Mucosa of rectum (tissue), 2 donors: ENCODE data around the gene SLC1A1.
"Not testable (repeated sequence)": the region's sequence is repeated elsewhere in the genome, so short reads cannot be mapped to it uniquely, and the experiment has no call there.

ENCODE experiments used
- H3K27ac ChIP-seq, 2 donors: one replicate each; pipeline ENCODE4 v1.7.0; 2013; ENCODE audit warnings: inconsistent platforms in 2 of 2, low read depth in 2 of 2, low read length in 2 of 2
- H3K27me3 ChIP-seq, 2 donors: one replicate each; pipeline ENCODE4 v1.7.0; 2013; ENCODE audit warnings: low read length in 2 of 2; ENCODE audit not compliant: control insufficient read depth in 2 of 2, insufficient read depth in 2 of 2
- H3K36me3 ChIP-seq, 2 donors: one replicate each; pipeline ENCODE4 v1.7.0; 2013; ENCODE audit warnings: low read length in 2 of 2; ENCODE audit not compliant: control insufficient read depth in 2 of 2, insufficient read depth in 2 of 2
- H3K4me1 ChIP-seq, 2 donors: one replicate each; pipeline ENCODE4 v1.7.0; 2013; ENCODE audit warnings: low read length in 2 of 2, mild to moderate bottlenecking in 1 of 2; ENCODE audit not compliant: control insufficient read depth in 2 of 2, insufficient read depth in 2 of 2
- H3K4me3 ChIP-seq, 2 donors: one replicate each; pipeline ENCODE4 v1.7.0; 2013; ENCODE audit warnings: low read length in 2 of 2
- H3K9ac ChIP-seq, 2 donors: one replicate each; pipeline ENCODE4 v1.7.0; 2013; ENCODE audit warnings: low read length in 2 of 2, low read depth in 1 of 2, mild to moderate bottlenecking in 1 of 2
- H3K9me3 ChIP-seq, 2 donors: one replicate each; pipeline ENCODE4 v1.7.0; 2013; ENCODE audit warnings: low read length in 2 of 2; ENCODE audit not compliant: control insufficient read depth in 2 of 2
- donor health status: healthy.
- donor health status: Normal muscosa, but diverticular disease.

SLC1A1 gene

DNA sequence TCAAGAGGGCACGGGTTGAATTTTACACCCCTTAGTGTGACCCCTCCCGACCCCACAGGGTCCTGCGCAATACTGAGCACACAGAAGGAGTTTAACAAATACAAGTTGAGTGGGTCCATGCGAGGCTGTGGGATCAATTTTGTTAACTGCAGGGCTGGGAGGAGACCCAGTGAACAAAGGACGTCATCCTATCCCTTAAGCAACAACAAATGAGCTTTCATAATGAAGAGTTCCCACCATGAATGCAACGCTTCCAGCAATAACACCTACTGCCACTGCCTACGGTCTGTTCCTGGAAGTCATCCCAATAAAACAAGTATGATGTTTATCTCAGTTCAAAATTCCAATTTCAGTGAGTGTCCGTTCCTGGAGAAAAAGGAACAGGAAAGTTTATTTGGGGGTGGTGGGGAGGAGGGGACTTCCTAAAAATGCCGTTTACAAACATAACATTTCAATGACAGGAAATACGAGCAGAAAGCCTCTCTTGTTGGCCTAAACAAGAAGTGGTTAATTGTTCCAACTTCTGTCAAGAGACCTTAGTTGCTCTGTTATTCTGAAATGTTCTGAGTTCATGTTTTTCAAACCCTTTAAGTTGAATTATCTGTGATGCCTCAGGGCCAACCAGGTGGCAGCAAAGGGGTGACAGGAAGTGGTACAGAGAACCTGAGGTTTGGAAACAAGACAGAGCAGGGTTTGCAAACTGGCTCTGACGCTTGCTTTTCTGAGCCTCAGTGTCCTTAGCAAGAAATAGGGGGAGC lies 106.1 kb downstream of the SLC1A1 start:
- Histone ChIP-seq H3K9me3 (no peaks in the 10 kb centered on the region), H3K9ac (no peak overlapping the region), H3K27me3 (no peaks in the 10 kb centered on the region), H3K27ac (peak overlapping the region in 1 of 2 donors; percentile 3), H3K4me3 (no peak overlapping the region), H3K4me1 (no peaks in the 10 kb centered on the region), H3K36me3 (no peaks in the 10 kb centered on the region)

GRCh38 chr9:4600368-4600767 lies 110.1 kb downstream of the SLC1A1 start:
- Histone ChIP-seq H3K9me3 (no peaks in the 10 kb centered on the region), H3K27me3 (no peaks in the 10 kb centered on the region), H3K27ac (no peak overlapping the region), H3K36me3 (no peaks in the 10 kb centered on the region), H3K4me1 (no peaks in the 10 kb centered on the region), H3K9ac (no peak overlapping the region), H3K4me3 (no peak overlapping the region)

DNA sequence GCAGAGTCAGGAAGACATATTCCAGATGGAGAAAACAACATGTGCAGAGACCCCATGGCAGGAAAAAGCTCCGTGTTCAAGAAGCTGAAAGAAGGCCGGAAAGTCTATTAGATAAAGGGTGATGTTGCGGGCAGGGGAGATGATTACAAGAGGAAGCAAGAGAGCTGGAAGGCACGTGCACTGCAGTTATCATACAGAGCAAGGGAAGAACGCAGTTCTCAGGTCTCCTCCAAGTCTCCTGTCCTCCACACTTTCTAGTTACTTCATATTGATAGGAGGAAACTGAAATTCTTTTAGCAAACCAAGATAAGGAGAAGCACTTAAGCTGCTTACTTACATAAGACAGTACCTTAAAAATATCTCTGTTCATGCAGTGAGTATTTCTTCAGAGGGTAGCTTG lies 113.6 kb downstream of the SLC1A1 start:
- Histone ChIP-seq H3K9me3 (no peaks in the 10 kb centered on the region), H3K36me3 (no peaks in the 10 kb centered on the region), H3K9ac (no peak overlapping the region), H3K4me3 (no peak overlapping the region), H3K4me1 (no peaks in the 10 kb centered on the region), H3K27ac (no peak overlapping the region), H3K27me3 (no peaks in the 10 kb centered on the region)

DNA sequence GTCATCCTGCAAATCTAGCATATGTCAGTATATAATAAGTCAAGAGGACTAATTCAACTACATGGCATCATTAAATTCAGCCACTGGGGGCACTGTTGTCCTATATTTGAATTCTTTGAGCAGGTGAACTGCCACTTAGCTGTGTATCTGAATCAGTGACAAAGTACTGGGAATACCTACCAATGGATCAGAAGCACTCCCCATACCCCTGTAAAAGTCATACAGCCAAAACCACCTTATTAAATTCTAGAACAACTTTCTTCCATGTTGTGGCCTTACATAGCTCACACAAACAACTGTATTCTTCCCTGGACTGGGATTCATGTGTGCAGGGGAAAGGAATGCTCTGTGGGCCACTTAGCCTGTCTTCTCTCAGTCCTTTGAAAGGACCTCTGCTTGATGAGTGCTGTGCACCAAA lies 114.4 kb downstream of the SLC1A1 start:
- Histone ChIP-seq H3K4me3 (no peak overlapping the region), H3K36me3 (no peaks in the 10 kb centered on the region), H3K9ac (no peak overlapping the region), H3K27me3 (no peaks in the 10 kb centered on the region), H3K9me3 (no peaks in the 10 kb centered on the region), H3K27ac (no peak overlapping the region), H3K4me1 (no peaks in the 10 kb centered on the region)

DNA sequence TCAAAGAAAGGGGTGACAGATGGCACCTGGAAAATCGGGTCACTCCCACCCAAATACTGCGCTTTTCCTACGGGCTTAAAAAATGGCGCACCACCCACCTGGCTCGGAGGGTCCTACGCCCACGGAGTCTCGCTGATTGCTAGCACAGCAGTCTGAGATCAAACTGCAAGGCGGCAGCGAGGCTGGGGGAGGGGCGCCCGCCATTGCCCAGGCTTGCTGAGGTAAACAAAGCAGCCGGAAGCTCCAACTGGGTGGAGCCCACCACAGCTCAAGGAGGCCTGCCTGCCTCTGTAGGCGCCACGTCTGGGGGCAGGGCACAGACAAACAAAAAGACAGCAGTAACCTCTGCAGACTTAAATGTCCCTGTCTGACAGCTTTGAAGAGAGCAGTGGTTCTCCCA lies 115.8 kb downstream of the SLC1A1 start:
- H3K9ac ChIP-seq, H3K36me3 ChIP-seq, H3K27me3 ChIP-seq, H3K9me3 ChIP-seq, H3K27ac ChIP-seq, H3K4me1 ChIP-seq, H3K4me3 ChIP-seq: not testable (repeated sequence)

DNA sequence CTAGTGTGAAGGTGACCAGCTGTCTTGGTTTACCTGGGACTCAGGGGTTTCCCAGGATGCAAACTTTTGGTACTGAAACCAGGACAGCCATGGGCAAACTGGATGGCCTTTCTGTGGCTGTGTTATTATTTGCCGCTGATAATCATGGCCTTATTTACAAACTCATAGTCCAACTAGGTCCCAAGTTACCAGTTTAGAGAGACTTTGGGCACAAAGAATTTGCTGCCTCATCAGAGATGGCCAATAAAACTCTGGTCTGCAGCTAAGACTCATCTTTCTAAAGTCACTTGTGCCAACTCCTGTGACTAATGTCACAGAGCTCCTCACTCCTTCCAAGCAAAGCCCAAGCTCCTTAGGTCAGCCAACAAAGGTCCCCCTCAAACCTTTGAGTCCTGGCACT lies 124.4 kb downstream of the SLC1A1 start:
- Histone ChIP-seq H3K27me3 (no peaks in the 10 kb centered on the region), H3K9ac (no peak overlapping the region), H3K9me3 (no peaks in the 10 kb centered on the region), H3K27ac (no peak overlapping the region), H3K4me3 (no peak overlapping the region), H3K4me1 (no peaks in the 10 kb centered on the region), H3K36me3 (no peaks in the 10 kb centered on the region)

DNA sequence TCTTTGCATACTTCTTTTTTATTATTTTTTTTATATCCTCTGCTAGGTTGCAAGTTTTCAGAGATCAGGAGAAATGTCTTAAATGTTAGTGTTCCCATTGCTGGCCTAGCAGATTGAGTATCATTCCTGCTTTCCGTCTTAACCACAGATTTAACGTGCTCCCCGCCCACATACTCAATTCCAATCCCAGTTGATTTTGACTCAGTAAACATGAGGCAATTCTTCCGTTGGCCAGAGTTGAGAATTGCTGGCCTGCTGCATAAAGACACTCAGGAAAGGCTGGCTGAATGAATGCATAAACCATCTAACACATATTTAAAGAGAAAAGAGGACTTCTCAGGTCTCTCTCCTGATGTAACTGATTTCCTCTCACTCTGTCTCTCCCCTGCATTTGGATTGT lies 125.0 kb downstream of the SLC1A1 start:
- Histone ChIP-seq H3K36me3 (no peaks in the 10 kb centered on the region), H3K4me1 (no peaks in the 10 kb centered on the region), H3K27me3 (no peaks in the 10 kb centered on the region), H3K9me3 (no peaks in the 10 kb centered on the region), H3K4me3 (no peak overlapping the region), H3K27ac (no peak overlapping the region), H3K9ac (no peak overlapping the region)

DNA sequence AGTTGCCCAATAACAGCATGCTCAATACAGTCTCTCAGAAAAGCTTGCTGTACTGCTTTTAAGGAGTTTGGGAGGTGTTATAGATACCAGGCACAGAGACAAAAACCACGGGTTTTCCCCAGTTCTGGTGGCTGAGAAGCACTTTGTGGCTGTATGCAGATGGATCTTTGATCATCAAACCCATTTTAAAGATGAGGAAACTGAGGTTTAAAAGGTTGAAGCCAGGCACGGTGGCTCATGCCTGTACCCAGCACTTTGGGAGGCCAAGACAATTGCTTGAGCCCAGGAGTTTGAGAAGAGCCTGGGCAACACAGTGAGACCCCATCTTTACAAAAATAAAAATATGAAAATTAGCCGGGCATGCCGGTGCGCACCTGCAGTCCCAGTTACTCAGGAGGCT lies 125.5 kb downstream of the SLC1A1 start:
- Histone ChIP-seq H3K9ac (no peak overlapping the region), H3K36me3 (no peaks in the 10 kb centered on the region), H3K27ac (no peak overlapping the region), H3K9me3 (no peaks in the 10 kb centered on the region), H3K27me3 (no peaks in the 10 kb centered on the region), H3K4me1 (no peaks in the 10 kb centered on the region), H3K4me3 (no peak overlapping the region)

GRCh38 chr9:4617752-4618151 lies 127.5 kb downstream of the SLC1A1 start:
- H3K9me3 ChIP-seq = no peaks in the 10 kb centered on the region
- no peak overlapping the region for H3K4me3 ChIP-seq
- H3K27ac ChIP-seq = no peak overlapping the region
- no peaks in the 10 kb centered on the region for H3K36me3 ChIP-seq
- no peaks in the 10 kb centered on the region for H3K4me1 ChIP-seq
- no peak overlapping the region for H3K9ac ChIP-seq
- no peaks in the 10 kb centered on the region for H3K27me3 ChIP-seq

DNA sequence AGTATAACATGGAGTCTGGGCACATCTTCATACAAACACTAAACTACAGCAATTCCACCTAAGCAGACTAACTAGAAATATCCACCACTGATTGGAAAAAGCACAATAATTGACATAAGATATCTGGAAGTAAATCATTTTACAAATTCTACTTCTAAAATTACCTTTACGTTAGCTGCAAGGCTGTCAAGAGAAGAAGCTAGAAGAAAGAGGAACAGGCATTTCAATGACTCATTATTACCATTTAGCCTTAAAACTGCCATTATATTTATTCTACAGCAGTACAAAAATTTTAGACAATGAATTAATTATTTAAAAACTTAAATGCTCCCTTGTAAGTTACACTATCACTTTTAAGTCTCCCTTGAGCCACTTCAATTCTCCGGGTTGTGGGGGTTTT lies 128.4 kb downstream of the SLC1A1 start:
- no peak overlapping the region for H3K9ac ChIP-seq
- H3K36me3 ChIP-seq = no peaks in the 10 kb centered on the region
- H3K4me3 ChIP-seq = no peak overlapping the region
- no peak overlapping the region for H3K27ac ChIP-seq
- H3K27me3 ChIP-seq = no peaks in the 10 kb centered on the region
- no peaks in the 10 kb centered on the region for H3K9me3 ChIP-seq
- no peaks in the 10 kb centered on the region for H3K4me1 ChIP-seq
